HCT116 (cell line): Measurements from ENCODE around the gene GABRR3. TPM values are rescaled to one million over a fixed set of nuclear protein-coding genes. Genes with fewer than 3 reads are reported as not detected.
"Not testable (repeated sequence)": the region's sequence is repeated elsewhere in the genome, so short reads cannot be mapped to it uniquely, and the experiment has no call there.

Experiments
- ATAC-seq: fragments of 200-7000 bp; cut with Tn5 transposase; 2 replicates; pipeline ENCODE4 v1.9.1; 2020; ENCODE audit warnings: mild to moderate bottlenecking, moderate library complexity
- BruUV-seq: library from RNA; stranded (reverse); fragments of 400-500 nt; replicated peaks from 2 replicates; lab custom pipeline; 2021; lab: Mats Ljungman, UMichigan
- CTCF ChIA-PET: fragments of 300-600 bp; sonication (Branson Sonifier 250); formaldehyde crosslinking; loops from one replicate; lab custom pipeline; 2021; ENCODE audit warnings: antibody characterized with exemption; lab: Charles Lee
- POLR2A ChIA-PET: fragments of 300-600, 350-600 bp; sonication (Branson Sonifier 250); formaldehyde crosslinking; loops from one replicate; lab custom pipeline; 2021; ENCODE audit warnings: antibody characterized with exemption; lab: Charles Lee
- RAD21 ChIA-PET, 2 experiments: fragments of 300-600 bp; sonication (Branson Sonifier 250); formaldehyde crosslinking; loops; one replicate each; lab custom pipeline; 2023; ENCODE audit warnings: low total read pairs in 2 of 2; ENCODE audit not compliant: uncharacterized antibody in 2 of 2, unreplicated experiment in 2 of 2, low non-redundant PET in 1 of 2; lab: Charles Lee
- DNase-seq: peaks from one replicate; pipeline ENCODE4 v3.0.0-alpha.2; 2010; ENCODE audit warnings: low read depth, low spot score
- H2AFZ ChIP-seq: fragments of 200-600 bp; shearing (Covaris generic), sonication (generic); 2 replicates; pipeline ENCODE4 v1.6.1; 2017; ENCODE audit warnings: low read depth, mixed run types, mixed read lengths, antibody characterized with exemption, low read length; ENCODE audit not compliant: poor library complexity, severe bottlenecking
- H3K27ac ChIP-seq: 2 replicates; pipeline ENCODE4 v1.5.1; 2012; ENCODE audit warnings: low read depth, low read length
- H3K27me3 ChIP-seq: fragments of 200-600 bp; sonication (generic); 2 replicates; pipeline ENCODE4 v1.6.1; 2016; ENCODE audit warnings: mixed run types, low read length, mixed read lengths; ENCODE audit not compliant: insufficient read depth
- H3K36me3 ChIP-seq, 2 experiments: fragments of 200-500 bp in 1 of 2; fragments of 200-600 bp in 1 of 2; sonication (Bioruptor generic) in 1 of 2; sonication (generic) in 1 of 2; 2 replicates each; pipeline versions ENCODE4 v1.5.1 to v1.6.1; 2014 to 2016; ENCODE audit warnings: low read length in 2 of 2, inconsistent platforms in 1 of 2, mixed read lengths in 1 of 2, mixed run types in 1 of 2; ENCODE audit not compliant: insufficient read depth in 2 of 2, control insufficient read depth in 1 of 2
- H3K4me1 ChIP-seq, 2 experiments: fragments of 200-600 bp in 1 of 2; sonication (generic) in 1 of 2; 2 replicates each; pipeline versions ENCODE4 v1.5.1 to v1.6.1; 2012 to 2017; ENCODE audit warnings: low read length in 2 of 2, inconsistent platforms in 1 of 2, mild to moderate bottlenecking in 1 of 2, mixed read lengths in 1 of 2, mixed run types in 1 of 2, moderate library complexity in 1 of 2; ENCODE audit not compliant: insufficient read depth in 2 of 2, control insufficient read depth in 1 of 2
- H3K4me2 ChIP-seq: fragments of 200-600 bp; sonication (generic); 2 replicates; pipeline ENCODE4 v1.6.1; 2017; ENCODE audit warnings: mixed run types, low read length, mixed read lengths
- H3K4me3 ChIP-seq, 2 experiments: fragments of 200-600 bp in 1 of 2; sonication (generic) in 1 of 2; replicated peaks in 1 of 2; 2 replicates each; pipeline ENCODE4 v1.5.1; 2011 to 2016; ENCODE audit warnings: low read length in 2 of 2, control low read depth in 1 of 2, low read depth in 1 of 2, mild to moderate bottlenecking in 1 of 2, mixed read lengths in 1 of 2, mixed run types in 1 of 2
- H3K79me2 ChIP-seq: fragments of 200-600 bp; sonication (generic); 2 replicates; pipeline ENCODE4 v1.6.1; 2017; ENCODE audit warnings: mild to moderate bottlenecking, mixed run types, low read length, moderate library complexity, mixed read lengths; ENCODE audit not compliant: insufficient read depth
- H3K9ac ChIP-seq: fragments of 200-600 bp; sonication (generic); 2 replicates; pipeline ENCODE4 v1.6.1; 2016; ENCODE audit warnings: low read length, mixed read lengths
- H3K9me2 ChIP-seq: fragments of 200-600 bp; sonication (generic), shearing (Covaris generic); 2 replicates; pipeline ENCODE4 v1.6.1; 2017; ENCODE audit warnings: mixed run types, mild to moderate bottlenecking, moderate library complexity; ENCODE audit not compliant: insufficient read depth
- H3K9me3 ChIP-seq, 2 experiments: fragments of 200-500 bp in 1 of 2; fragments of 200-600 bp in 1 of 2; sonication (Bioruptor generic) in 1 of 2; sonication (generic) in 1 of 2; 2 replicates each; pipeline ENCODE4 v1.6.1; 2014 to 2017; ENCODE audit warnings: low read length in 2 of 2, mixed read lengths in 2 of 2, inconsistent platforms in 1 of 2, low read depth in 1 of 2, mild to moderate bottlenecking in 1 of 2, mixed run types in 1 of 2, moderate library complexity in 1 of 2; ENCODE audit not compliant: control insufficient read depth in 1 of 2, insufficient read depth in 1 of 2
- H4K20me1 ChIP-seq: fragments of 200-600 bp; sonication (generic), shearing (Covaris generic); 2 replicates; pipeline ENCODE4 v1.6.1; 2017; ENCODE audit warnings: mixed run types, mild to moderate bottlenecking, moderate library complexity; ENCODE audit not compliant: insufficient read depth
- ATF3 ChIP-seq: IDR thresholded peaks from 2 replicates; pipeline ENCODE4 v1.6.1; 2012
- CBX3 ChIP-seq: IDR thresholded peaks from 2 replicates; pipeline ENCODE4 v1.6.1; 2012; ENCODE audit warnings: low read depth
- EZH2 ChIP-seq: fragments of 200-600 bp; sonication (generic); IDR thresholded peaks from 2 replicates; pipeline ENCODE4 v1.6.1; 2017; ENCODE audit warnings: antibody characterized with exemption, mixed run types
- JUND ChIP-seq: IDR thresholded peaks from 2 replicates; pipeline ENCODE4 v1.6.1; 2012
- MAX ChIP-seq: IDR thresholded peaks from 2 replicates; pipeline ENCODE4 v1.6.1; 2012
- POLR2A ChIP-seq: IDR thresholded peaks from 2 replicates; pipeline ENCODE4 v1.7.0; 2011; ENCODE audit warnings: borderline replicate concordance; ENCODE audit not compliant: insufficient read depth, insufficient read length; ENCODE audit errors: extremely low read depth
- SIN3A ChIP-seq: IDR thresholded peaks from 2 replicates; pipeline ENCODE4 v1.6.1; 2012; ENCODE audit warnings: low read depth
- SP1 ChIP-seq: IDR thresholded peaks from 2 replicates; pipeline ENCODE4 v1.6.1; 2012; ENCODE audit warnings: low read depth
- TCF7L2 ChIP-seq: IDR thresholded peaks from 2 replicates; pipeline ENCODE4 v1.7.0; 2011; ENCODE audit warnings: borderline replicate concordance, inconsistent platforms; ENCODE audit not compliant: insufficient read depth, insufficient read length; ENCODE audit errors: extremely low read depth
- YY1 ChIP-seq: IDR thresholded peaks from 2 replicates; pipeline ENCODE4 v1.6.1; 2011; ENCODE audit warnings: low read length, low read depth, moderate library complexity, mild to moderate bottlenecking; ENCODE audit not compliant: insufficient replicate concordance; ENCODE audit errors: extremely low read depth
- ZBTB33 ChIP-seq: IDR thresholded peaks from 2 replicates; pipeline ENCODE4 v1.6.1; 2011; ENCODE audit warnings: mild to moderate bottlenecking, low read length, moderate library complexity; ENCODE audit not compliant: insufficient replicate concordance; ENCODE audit errors: extremely low read depth
- ZNF274 ChIP-seq: fragments of 200-500 bp; sonication (Bioruptor generic); IDR thresholded peaks from 2 replicates; pipeline ENCODE4 v1.6.1; 2014; ENCODE audit warnings: mild to moderate bottlenecking, low read depth, low read length, inconsistent platforms
- intact Hi-C: fragments of 100-400 bp; cut with micrococcal nuclease; formaldehyde crosslinking; loops from 2 replicates; pipeline ENCODE4 v1.10.0; 2022
- total RNA-seq: library from RNA; stranded (reverse); gene quantifications from one replicate; pipeline ENCODE4 v1.2.1, GENCODE V29; 2021; ENCODE audit not compliant: unreplicated experiment
- TF ChIP-seq, protein P1 (sequence below), 3 experiments: fragments of 200-600 bp in 1 of 3; sonication (generic) in 1 of 3; IDR thresholded peaks in 2 of 3; conservative IDR thresholded peaks in 1 of 3; 2 replicates each; pipeline ENCODE4 v1.5.1; 2012 to 2017; ENCODE audit warnings: low read depth in 2 of 3, low read length in 2 of 3, antibody characterized with exemption in 1 of 3, borderline replicate concordance in 1 of 3, control low read depth in 1 of 3, mild to moderate bottlenecking in 1 of 3, mixed read lengths in 1 of 3, mixed run types in 1 of 3, moderate library complexity in 1 of 3; ENCODE audit not compliant: insufficient read depth in 1 of 3

The GABRR3 gene
- total RNA-seq, 1 experiment from 2014 or later = not detected

- no peak overlapping the region for H2AFZ ChIP-seq
- DNase-seq (no peak), ATAC-seq (no peak)
- no peak overlapping the region for H3K4me3 ChIP-seq
- H3K36me3 ChIP-seq = no peaks in the 10 kb centered on the region
- peaks cover 0 to 11% of the 10 kb centered on the region in 2 experiments; a peak in 2 of 4 replicates for H3K4me1 ChIP-seq
- BruUV-seq = no TSS peak
- intact Hi-C loops = no loop called here
- H3K9me2 ChIP-seq = no peaks in the 10 kb centered on the region
- no peak overlapping the region for H3K27ac ChIP-seq
- H3K4me2 ChIP-seq = no peak overlapping the region
- no peaks in the 10 kb centered on the region for H3K9me3 ChIP-seq
- ChIA-PET CTCF (interaction anchor here (2.9 kb wide), 1 partner anchor 10 kb away, joined by 25 read pairs; no protein-coding TSS in a partner anchor), POLR2A (no interaction called here), RAD21 (no interaction called here)
- no peaks in the 10 kb centered on the region for H3K27me3 ChIP-seq
- TF ChIP-seq EZH2 (no peak), SIN3A (no peak), POLR2A (no peak), YY1 (no peak), MAX (no peak), CBX3 (no peak), SP1 (no peak), ATF3 (no peak), ZBTB33 (no peak), JUND (no peak), TCF7L2 (no peak), ZNF274 (no peak)
- TF ChIP-seq, protein P1, sequence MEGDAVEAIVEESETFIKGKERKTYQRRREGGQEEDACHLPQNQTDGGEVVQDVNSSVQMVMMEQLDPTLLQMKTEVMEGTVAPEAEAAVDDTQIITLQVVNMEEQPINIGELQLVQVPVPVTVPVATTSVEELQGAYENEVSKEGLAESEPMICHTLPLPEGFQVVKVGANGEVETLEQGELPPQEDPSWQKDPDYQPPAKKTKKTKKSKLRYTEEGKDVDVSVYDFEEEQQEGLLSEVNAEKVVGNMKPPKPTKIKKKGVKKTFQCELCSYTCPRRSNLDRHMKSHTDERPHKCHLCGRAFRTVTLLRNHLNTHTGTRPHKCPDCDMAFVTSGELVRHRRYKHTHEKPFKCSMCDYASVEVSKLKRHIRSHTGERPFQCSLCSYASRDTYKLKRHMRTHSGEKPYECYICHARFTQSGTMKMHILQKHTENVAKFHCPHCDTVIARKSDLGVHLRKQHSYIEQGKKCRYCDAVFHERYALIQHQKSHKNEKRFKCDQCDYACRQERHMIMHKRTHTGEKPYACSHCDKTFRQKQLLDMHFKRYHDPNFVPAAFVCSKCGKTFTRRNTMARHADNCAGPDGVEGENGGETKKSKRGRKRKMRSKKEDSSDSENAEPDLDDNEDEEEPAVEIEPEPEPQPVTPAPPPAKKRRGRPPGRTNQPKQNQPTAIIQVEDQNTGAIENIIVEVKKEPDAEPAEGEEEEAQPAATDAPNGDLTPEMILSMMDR (IDR thresholded peaks at IDR 0.05 in 2 of 3, conservative IDR thresholded peaks at IDR 0.05 in 1 of 3; ENCODE audit: borderline replicate concordance in 1 of 3, insufficient read depth in 1 of 3, low read depth in 2 of 3, low read length in 2 of 3) = no peak
- no peaks in the 10 kb centered on the region for H4K20me1 ChIP-seq
- H3K9ac ChIP-seq = no peak overlapping the region
- no peaks in the 10 kb centered on the region for H3K79me2 ChIP-seq
Measured at GRCh38 chr3:98012979-98013378, 22.1 kb downstream of the GABRR3 start.

DNA sequence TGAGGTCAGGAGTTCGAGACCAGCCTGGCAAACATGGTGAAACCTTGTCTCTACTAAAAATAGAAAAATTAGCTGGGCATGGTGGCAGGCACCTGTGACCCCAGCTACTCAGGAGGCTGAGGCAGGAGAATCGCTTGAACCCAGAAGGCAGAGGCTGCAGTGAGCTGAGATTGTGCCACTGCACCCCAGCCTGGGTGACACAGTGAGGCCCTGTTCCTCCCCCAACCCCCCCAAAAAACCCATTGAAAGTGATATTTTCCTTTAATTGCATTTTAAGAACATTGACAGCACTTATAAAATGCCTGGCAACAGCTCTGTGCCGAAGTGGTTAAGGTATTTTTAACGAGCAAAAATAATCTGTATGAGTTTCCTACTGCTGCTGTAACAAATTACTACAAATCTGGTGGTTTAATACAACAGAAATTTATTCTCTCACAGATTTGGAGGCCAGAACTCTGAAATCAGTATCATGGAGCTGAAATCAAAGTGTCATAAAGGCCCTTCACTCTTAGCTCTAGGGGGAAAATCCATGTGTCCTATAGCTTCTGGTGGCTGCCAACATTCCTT lies 24.1 kb downstream of the GABRR3 start:
- peaks cover 0 to 11% of the 10 kb centered on the region in 2 experiments; a peak in 2 of 4 replicates for H3K4me1 ChIP-seq
- ATAC-seq, H3K4me2 ChIP-seq, H3K27me3 ChIP-seq, H3K79me2 ChIP-seq, DNase-seq, H3K27ac ChIP-seq, H3K9me3 ChIP-seq, H3K4me3 ChIP-seq, H4K20me1 ChIP-seq, POLR2A ChIA-PET, BruUV-seq, H3K9ac ChIP-seq, H2AFZ ChIP-seq, H3K36me3 ChIP-seq, H3K9me2 ChIP-seq, RAD21 ChIA-PET, intact Hi-C loops: not testable (repeated sequence)
- CTCF ChIA-PET = interaction anchor here (1.5 kb wide), 1 partner anchor 12 kb away, joined by 7 read pairs; no protein-coding TSS in a partner anchor
